Psoas muscle (tissue), 8 donors: ENCODE measurements around the gene DOP1A. TPM values are rescaled to one million over a fixed set of nuclear protein-coding genes. Genes with fewer than 3 reads are reported as not detected.

Experiments
- ATAC-seq, 4 donors: fragments of 200-7000 bp; cut with Tn5 transposase; one replicate each; pipeline ENCODE4 v1.9.1; 2020; ENCODE audit warnings: moderate library complexity in 3 of 4, mild to moderate bottlenecking in 2 of 4
- DNase-seq, 2 donors: peaks; one replicate each; pipeline ENCODE4 v3.0.0-alpha.2; 2020
- H3K27ac ChIP-seq: fragments of 200-600 bp; one replicate; pipeline ENCODE4 v1.8.0; 2022
- H3K27me3 ChIP-seq, 3 donors: fragments of 200-600 bp in 1 of 3; one replicate each; pipeline versions ENCODE4 v1.6.1 to v1.8.0; 2013 to 2022; ENCODE audit warnings: low read length in 2 of 3, mild to moderate bottlenecking in 2 of 3, moderate library complexity in 1 of 3; ENCODE audit not compliant: insufficient read depth in 3 of 3
- H3K36me3 ChIP-seq, 2 donors: fragments of 200-600 bp in 1 of 2; one replicate each; pipeline versions ENCODE4 v1.6.1 to v1.8.0; 2013 to 2022; ENCODE audit warnings: low read depth in 1 of 2, mild to moderate bottlenecking in 1 of 2, moderate library complexity in 1 of 2; ENCODE audit not compliant: insufficient read depth in 1 of 2
- H3K4me1 ChIP-seq: fragments of 200-600 bp; one replicate; pipeline ENCODE4 v1.8.0; 2022
- H3K4me3 ChIP-seq: fragments of 200-600 bp; one replicate; pipeline ENCODE4 v1.8.0; 2022; ENCODE audit warnings: mild to moderate bottlenecking
- H3K9me3 ChIP-seq: fragments of 200-600 bp; one replicate; pipeline ENCODE4 v1.8.0; 2022
- CTCF ChIP-seq: fragments of 200-600 bp; IDR thresholded peaks from one replicate; pipeline ENCODE4 v1.8.0; 2022; ENCODE audit warnings: antibody characterized with exemption
- WGBS, 3 donors: extraction: QIAGEN DNeasy Blood & Tissue Kit; methylation state at CpG; one replicate each; pipeline versions ENCODE4 v1.1.6 to v1.1.7; 2013; 5-methylcytosine and 5-hydroxymethylcytosine counted together
- intact Hi-C, 2 donors: fragments of 100-400 bp; cut with DNase I; formaldehyde crosslinking; loops; one replicate each; pipeline versions ENCODE4 v1.11.0 to v1.14.2; 2022
- polyA plus RNA-seq, 3 donors: library from polyadenylated mRNA; stranded (reverse); fragments of 200-250 nt; gene quantifications; one replicate each; pipeline ENCODE4 v1.2.3, GENCODE V29; 2013
- total RNA-seq, 4 donors: library from RNA; stranded (reverse); fragmentation: NEBNext Ultra II Directional in 2 of 4; extraction: Animal tissue kit (Norgen Biotek cat#: 25700) in 2 of 4; gene quantifications; one replicate each; pipeline versions ENCODE4 v1.2.1 to v1.2.4, GENCODE V29; 2021 to 2023
- donor health status: healthy with polysubstance abuse.
- donor health status: DM: no; HTN: no; CAD: no; lungs with moderate emphysema.
- donor health status: Bipolar disorder and iron deficiency.
- donor health status: healthy.
- donor health status: DM: yes; HTN: yes; CAD: no.
- donor health status: DM: no; HTN: no; CAD: no.
- donor health status: DM: no; HTN: no; CAD: no.
- donor health status: DM: yes; HTN: yes; CAD: no.

DOP1A gene
- total and polyA plus RNA-seq, 7 donors: 2.1 to 14.0 (median 12.7) TPM

- H3K4me1 ChIP-seq: no peaks in the 10 kb centered on the region
- no peaks in the 10 kb centered on the region for H3K9me3 ChIP-seq
- WGBS, 3 donors: 93 to 96% (median 93%) methylated on average over 5 of the region's 5 CpGs
- H3K27ac ChIP-seq: no peak overlapping the region
- intact Hi-C loops: loop anchor here in 1 of 2 donors (5.0 kb wide), 1 partner anchor 40 kb away; no protein-coding TSS in a partner anchor
- peaks cover 11 to 100% of the 10 kb centered on the region in 2 donors for H3K36me3 ChIP-seq
- H3K4me3 ChIP-seq: no peak overlapping the region
- no peaks in the 10 kb centered on the region for H3K27me3 ChIP-seq
- TF ChIP-seq CTCF: no peak
- ATAC-seq: no peak
- no peak for DNase-seq
These were observed 59.8 kb downstream of the DOP1A start for GRCh38 chr6:83127258-83127657.

GRCh38 chr6:83127976-83128375 lies 60.5 kb downstream of the DOP1A start:
- H3K9me3 ChIP-seq: no peaks in the 10 kb centered on the region
- TF ChIP-seq CTCF: no peak
- peaks cover 11 to 100% of the 10 kb centered on the region in 2 donors for H3K36me3 ChIP-seq
- intact Hi-C loops: loop anchor here in 1 of 2 donors (5.0 kb wide), 1 partner anchor 39 kb away; no protein-coding TSS in a partner anchor
- DNase-seq (no peak), ATAC-seq (no peak)
- no peaks in the 10 kb centered on the region for H3K4me1 ChIP-seq
- H3K27me3 ChIP-seq: no peaks in the 10 kb centered on the region
- 96 to 100% (median 98%) methylated on average over 2 of the region's 2 CpGs for WGBS, 3 donors
- H3K27ac ChIP-seq: no peak overlapping the region
- no peak overlapping the region for H3K4me3 ChIP-seq

- Histone ChIP-seq H3K36me3 (peaks cover 6 to 97% of the 10 kb centered on the region in 2 donors), H3K4me3 (no peak overlapping the region), H3K4me1 (no peaks in the 10 kb centered on the region), H3K27me3 (no peaks in the 10 kb centered on the region), H3K9me3 (no peaks in the 10 kb centered on the region), H3K27ac (no peak overlapping the region)
- ATAC-seq (no peak), DNase-seq (no peak)
- no peak for TF ChIP-seq CTCF
- intact Hi-C loops: loop anchor here in 1 of 2 donors (10.0 kb wide), 1 partner anchor 937 kb away; no protein-coding TSS in a partner anchor
- 93 to 99% (median 98%) methylated on average over 3 of the region's 3 CpGs for WGBS, 3 donors
These were observed 64.7 kb downstream of the DOP1A start for GRCh38 chr6:83132121-83132520.

- no peak for TF ChIP-seq CTCF
- H3K27ac ChIP-seq: no peak overlapping the region
- H3K4me3 ChIP-seq: no peak overlapping the region
- intact Hi-C loops: loop anchor here in 1 of 2 donors (10.0 kb wide), 1 partner anchor 943 kb away; no protein-coding TSS in a partner anchor
- 94 to 97% (median 96%) methylated on average over 5 of the region's 5 CpGs for WGBS, 3 donors
- no peaks in the 10 kb centered on the region for H3K9me3 ChIP-seq
- peaks cover 4 to 97% of the 10 kb centered on the region in 2 donors for H3K36me3 ChIP-seq
- H3K27me3 ChIP-seq: no peaks in the 10 kb centered on the region
- no peak for DNase-seq
- no peak for ATAC-seq
- H3K4me1 ChIP-seq: no peaks in the 10 kb centered on the region
These were observed 70.7 kb downstream of the DOP1A start for GRCh38 chr6:83138118-83138722.
